SU-DHL-6 (cell line): ENCODE measurements around the gene BTBD2.

Experiments used
- H2AFZ ChIP-seq: fragments of 200-600 bp; sonication (generic); 2 replicates; pipeline ENCODE4 v1.6.1; 2014; ENCODE audit warnings: low read depth, mild to moderate bottlenecking, moderate library complexity, mixed read lengths, antibody characterized with exemption, low read length; ENCODE audit not compliant: severe bottlenecking
- H3F3A ChIP-seq: fragments of 200-600 bp; shearing (Covaris generic); 2 replicates; pipeline ENCODE4 v1.6.0; 2016; ENCODE audit warnings: antibody characterized with exemption, mild to moderate bottlenecking; ENCODE audit not compliant: insufficient read depth
- H3K27ac ChIP-seq: fragments of 200-600 bp; sonication (generic); 2 replicates; pipeline ENCODE4 v1.5.1; 2016; ENCODE audit warnings: low read depth, mild to moderate bottlenecking, low read length, moderate library complexity, mixed read lengths
- H3K27me3 ChIP-seq: fragments of 200-600 bp; sonication (generic), shearing (Covaris generic); 2 replicates; pipeline ENCODE4 v1.6.0; 2014; ENCODE audit warnings: mild to moderate bottlenecking, low read length
- H3K36me3 ChIP-seq: fragments of 200-600 bp; sonication (generic); 2 replicates; pipeline ENCODE4 v1.6.1; 2014; ENCODE audit warnings: mild to moderate bottlenecking, low read length, mixed read lengths
- H3K4me2 ChIP-seq: fragments of 300-600, 200-600 bp; shearing (Covaris generic), sonication (generic); 2 replicates; pipeline ENCODE4 v1.6.0; 2014; ENCODE audit warnings: low read length, low read depth, mild to moderate bottlenecking; ENCODE audit not compliant: poor library complexity, severe bottlenecking
- H3K4me3 ChIP-seq: fragments of 200-600 bp; sonication (generic); 2 replicates; pipeline ENCODE4 v1.5.1; 2014; ENCODE audit warnings: antibody characterized with exemption, low read length, mild to moderate bottlenecking, mixed read lengths; ENCODE audit not compliant: insufficient read depth, poor library complexity, severe bottlenecking
- H3K79me2 ChIP-seq: fragments of 200-600 bp; sonication (generic); 2 replicates; pipeline ENCODE4 v1.6.1; 2014; ENCODE audit warnings: mild to moderate bottlenecking, low read length, moderate library complexity; ENCODE audit not compliant: insufficient read depth
- H3K9ac ChIP-seq: fragments of 200-600 bp; sonication (generic); 2 replicates; pipeline ENCODE4 v1.7.0; 2014; ENCODE audit warnings: mild to moderate bottlenecking, low read length
- H3K9me2 ChIP-seq: fragments of 200-600 bp; sonication (generic); replicated peaks from 2 replicates; pipeline ENCODE4 v1.6.1; 2014; ENCODE audit warnings: low read length; ENCODE audit not compliant: insufficient read depth
- H3K9me3 ChIP-seq: fragments of 200-600 bp; sonication (generic); 2 replicates; pipeline ENCODE4 v1.6.1; 2014; ENCODE audit warnings: low read length, mixed read lengths; ENCODE audit not compliant: insufficient read depth
- H4K20me1 ChIP-seq: fragments of 200-600 bp; sonication (generic); 2 replicates; pipeline ENCODE4 v1.6.1; 2014; ENCODE audit warnings: low read depth, mild to moderate bottlenecking, antibody characterized with exemption, low read length, moderate library complexity, mixed read lengths
- EZH2phosphoT487 ChIP-seq: fragments of 200-600 bp; sonication (generic), shearing (Covaris generic); conservative IDR thresholded peaks from 2 replicates; pipeline ENCODE4 v1.6.1; 2018; ENCODE audit warnings: mild to moderate bottlenecking, antibody characterized with exemption, low read length, moderate library complexity, mixed read lengths
- TF ChIP-seq, protein P1 (sequence below): fragments of 200-600 bp; sonication (generic); IDR thresholded peaks from one replicate; pipeline ENCODE4 v1.5.1; 2017; ENCODE audit warnings: antibody characterized with exemption, mild to moderate bottlenecking, low read length, moderate library complexity; ENCODE audit not compliant: insufficient read depth, poor library complexity, severe bottlenecking

The BTBD2 gene

DNA sequence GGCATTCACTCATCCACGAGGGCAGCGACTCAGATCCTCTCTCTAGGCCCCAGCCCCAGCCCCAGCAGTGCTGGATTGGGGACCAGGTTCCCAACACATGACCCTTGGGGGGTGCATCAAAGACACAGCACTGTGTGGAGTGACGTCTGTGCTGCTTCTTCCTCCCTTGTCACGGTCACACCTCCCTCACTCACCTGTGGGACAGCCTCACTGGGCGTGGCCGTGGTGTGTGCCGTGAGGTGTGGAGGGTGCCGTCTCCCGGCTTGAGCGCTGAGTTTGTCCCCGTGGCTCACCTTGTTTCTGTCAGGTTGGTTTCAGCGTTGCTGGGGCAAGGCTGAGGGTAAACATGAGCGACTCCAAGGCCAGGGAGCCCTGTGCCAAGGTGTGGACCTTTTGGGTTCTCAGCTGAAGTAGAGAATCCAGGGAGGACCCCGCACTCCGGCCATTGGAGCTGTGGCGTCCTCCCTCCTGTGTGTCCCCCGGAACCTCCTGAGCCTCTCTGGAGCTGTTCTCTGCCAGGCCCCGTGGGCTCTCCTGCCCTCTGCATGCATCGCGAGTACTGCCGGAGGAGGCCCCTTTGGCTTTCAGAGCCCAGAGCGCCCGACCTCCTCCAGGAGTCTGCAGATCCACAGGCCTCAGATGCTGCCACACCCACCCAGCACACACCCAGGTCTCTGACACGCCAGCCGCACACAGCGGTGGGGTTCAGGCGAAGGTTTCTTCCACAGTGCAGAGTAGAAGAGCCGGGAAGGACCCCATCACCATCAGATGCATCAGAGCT lies 40.9 kb downstream of the BTBD2 start:
- Histone ChIP-seq H2AFZ (no peak overlapping the region), H3K9ac (no peak overlapping the region), H3K4me3 (no peak overlapping the region), H3K36me3 (no peaks in the 10 kb centered on the region), H3F3A (no peaks in the 10 kb centered on the region), H3K9me2 (no peaks in the 10 kb centered on the region), H3K4me2 (no peak overlapping the region), H4K20me1 (no peaks in the 10 kb centered on the region), H3K9me3 (no peaks in the 10 kb centered on the region), H3K27me3 (no peaks in the 10 kb centered on the region), H3K79me2 (0 out of 2 replicates have a peak, but pooled peaks cover 3% of the 10 kb centered on the region), H3K27ac (no peak overlapping the region)
- TF ChIP-seq EZH2phosphoT487: no peak
- TF ChIP-seq, protein P1, sequence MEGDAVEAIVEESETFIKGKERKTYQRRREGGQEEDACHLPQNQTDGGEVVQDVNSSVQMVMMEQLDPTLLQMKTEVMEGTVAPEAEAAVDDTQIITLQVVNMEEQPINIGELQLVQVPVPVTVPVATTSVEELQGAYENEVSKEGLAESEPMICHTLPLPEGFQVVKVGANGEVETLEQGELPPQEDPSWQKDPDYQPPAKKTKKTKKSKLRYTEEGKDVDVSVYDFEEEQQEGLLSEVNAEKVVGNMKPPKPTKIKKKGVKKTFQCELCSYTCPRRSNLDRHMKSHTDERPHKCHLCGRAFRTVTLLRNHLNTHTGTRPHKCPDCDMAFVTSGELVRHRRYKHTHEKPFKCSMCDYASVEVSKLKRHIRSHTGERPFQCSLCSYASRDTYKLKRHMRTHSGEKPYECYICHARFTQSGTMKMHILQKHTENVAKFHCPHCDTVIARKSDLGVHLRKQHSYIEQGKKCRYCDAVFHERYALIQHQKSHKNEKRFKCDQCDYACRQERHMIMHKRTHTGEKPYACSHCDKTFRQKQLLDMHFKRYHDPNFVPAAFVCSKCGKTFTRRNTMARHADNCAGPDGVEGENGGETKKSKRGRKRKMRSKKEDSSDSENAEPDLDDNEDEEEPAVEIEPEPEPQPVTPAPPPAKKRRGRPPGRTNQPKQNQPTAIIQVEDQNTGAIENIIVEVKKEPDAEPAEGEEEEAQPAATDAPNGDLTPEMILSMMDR: no peak

DNA sequence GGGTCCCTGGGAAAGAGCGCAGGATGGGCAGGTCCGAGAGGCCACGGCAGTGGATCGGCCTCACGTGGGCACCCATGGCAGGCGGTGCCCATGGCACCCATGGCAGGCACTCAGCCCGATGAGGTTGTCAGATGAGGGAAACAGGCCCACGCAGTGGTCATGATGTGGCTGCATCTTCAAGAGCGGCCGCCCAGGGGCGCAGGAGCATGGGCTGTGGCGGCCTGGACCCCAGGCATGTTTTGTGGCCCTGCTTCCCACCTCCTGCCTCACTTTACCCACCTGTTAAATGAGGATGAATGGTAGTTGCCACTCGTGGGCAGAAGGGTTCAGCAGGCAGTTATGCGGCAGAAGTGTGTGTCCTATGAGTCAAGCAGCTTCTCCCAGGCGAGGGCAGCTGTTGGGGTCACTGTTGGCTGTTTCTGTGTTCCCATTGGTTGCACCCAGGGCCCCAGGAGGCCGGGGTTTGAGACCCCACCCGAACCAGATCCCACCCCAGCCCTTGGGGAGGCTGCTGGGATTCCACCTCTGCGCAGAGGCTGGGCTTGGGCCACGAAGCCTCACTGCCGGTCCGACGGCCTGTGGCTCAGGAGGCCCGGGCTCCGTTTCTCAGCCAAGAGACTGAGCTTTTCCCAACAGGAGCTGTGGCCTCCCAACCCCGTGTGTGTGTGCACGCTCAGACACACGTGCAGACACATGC lies 44.6 kb downstream of the BTBD2 start:
- Histone ChIP-seq H3K9me3 (no peaks in the 10 kb centered on the region), H4K20me1 (no peaks in the 10 kb centered on the region), H3K9ac (no peak overlapping the region), H3K79me2 (0 out of 2 replicates have a peak, but pooled peaks cover 3% of the 10 kb centered on the region), H2AFZ (no peak overlapping the region), H3F3A (no peaks in the 10 kb centered on the region), H3K4me3 (no peak overlapping the region), H3K36me3 (no peaks in the 10 kb centered on the region), H3K9me2 (no peaks in the 10 kb centered on the region), H3K27ac (no peak overlapping the region), H3K27me3 (no peaks in the 10 kb centered on the region), H3K4me2 (no peak overlapping the region)
- no peak for TF ChIP-seq EZH2phosphoT487
- TF ChIP-seq, protein P1: no peak

DNA sequence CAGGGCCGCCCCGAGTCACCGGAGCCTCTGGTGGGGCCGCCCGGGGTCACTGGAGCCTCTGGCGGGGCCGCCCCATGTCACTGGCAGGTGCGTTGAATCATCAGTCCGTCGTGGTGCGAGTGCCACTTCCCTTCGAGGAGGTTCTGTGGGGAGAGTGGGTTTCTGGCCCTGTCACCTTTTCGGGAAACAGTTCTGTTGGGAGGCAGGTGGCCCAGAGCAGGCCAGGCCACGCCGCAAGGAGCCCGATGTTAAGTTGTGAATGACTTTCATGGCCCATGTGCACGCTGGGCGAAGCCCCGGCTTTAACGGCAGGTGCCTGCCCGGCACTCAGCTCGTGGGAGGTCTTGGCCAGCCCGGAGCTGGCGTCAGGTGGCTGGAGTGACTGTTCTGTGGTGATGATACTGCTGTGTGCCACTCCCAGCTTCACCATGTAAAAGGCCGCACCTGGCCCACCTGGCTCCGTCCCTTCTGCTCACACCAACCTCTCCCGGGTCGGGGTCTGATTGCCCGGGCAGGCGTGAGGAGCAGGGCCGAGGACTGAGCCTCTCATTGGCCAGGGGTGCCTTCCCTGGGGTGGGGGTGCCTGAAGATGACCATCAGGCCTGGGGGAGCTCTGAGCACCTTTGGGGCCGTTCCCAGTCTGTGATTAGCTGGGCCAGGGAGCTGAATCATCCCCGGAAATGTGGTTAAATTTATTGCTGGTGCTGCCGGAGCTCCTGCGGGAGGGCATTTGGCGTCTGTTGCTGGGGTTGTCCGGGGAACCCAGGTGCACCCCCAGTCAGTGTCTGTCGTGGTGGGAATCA lies 45.3 kb downstream of the BTBD2 start:
- Histone ChIP-seq H3K9ac (no peak overlapping the region), H3K79me2 (0 out of 2 replicates have a peak, but pooled peaks cover 3% of the 10 kb centered on the region), H3K9me3 (no peaks in the 10 kb centered on the region), H3K36me3 (no peaks in the 10 kb centered on the region), H3K27me3 (no peaks in the 10 kb centered on the region), H3K4me2 (no peak overlapping the region), H3F3A (no peaks in the 10 kb centered on the region), H2AFZ (no peak overlapping the region), H3K27ac (no peak overlapping the region), H4K20me1 (no peaks in the 10 kb centered on the region), H3K9me2 (no peaks in the 10 kb centered on the region), H3K4me3 (no peak overlapping the region)
- no peak for TF ChIP-seq EZH2phosphoT487
- TF ChIP-seq, protein P1: no peak
